ENCODE results near the gene TNS4. TPM values are rescaled to one million over a fixed set of nuclear protein-coding genes. Genes with fewer than 3 reads are reported as not detected.

Gene TNS4
- total RNA-seq, 4 donors from 2014 or later, result 34.6 to 104 (median 71.1) TPM

DNA sequence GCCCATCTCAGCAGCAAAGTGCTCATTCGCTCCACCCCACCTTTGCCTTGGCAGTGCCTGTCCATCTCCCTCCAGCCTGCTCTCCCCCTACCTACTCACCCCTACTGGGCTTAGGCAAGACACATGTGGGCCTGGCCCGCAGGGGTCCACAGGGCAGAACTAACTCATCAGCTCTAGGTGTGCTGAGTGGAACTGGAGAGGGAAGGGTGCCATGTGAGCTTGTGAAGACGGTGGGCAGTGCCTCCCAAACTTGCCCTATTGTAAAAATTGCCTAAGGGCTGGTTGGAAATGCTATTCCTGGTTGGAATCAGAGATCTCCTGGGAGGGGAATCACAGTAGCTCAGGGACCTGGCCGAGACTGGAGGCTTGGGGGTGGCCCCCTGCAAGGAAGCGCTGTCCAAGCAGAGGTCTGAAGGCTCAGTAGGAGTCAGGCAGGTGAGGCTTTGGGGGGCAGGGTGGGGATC is 29.1 kb upstream of the TNS4 start:
- peak overlapping the region; percentile 20 to 91 (median 82) for H3K27ac ChIP-seq
- H3K4me1 ChIP-seq, result peaks cover 33 to 97% (median 44%) of the 10 kb centered on the region in 3 donors

DNA sequence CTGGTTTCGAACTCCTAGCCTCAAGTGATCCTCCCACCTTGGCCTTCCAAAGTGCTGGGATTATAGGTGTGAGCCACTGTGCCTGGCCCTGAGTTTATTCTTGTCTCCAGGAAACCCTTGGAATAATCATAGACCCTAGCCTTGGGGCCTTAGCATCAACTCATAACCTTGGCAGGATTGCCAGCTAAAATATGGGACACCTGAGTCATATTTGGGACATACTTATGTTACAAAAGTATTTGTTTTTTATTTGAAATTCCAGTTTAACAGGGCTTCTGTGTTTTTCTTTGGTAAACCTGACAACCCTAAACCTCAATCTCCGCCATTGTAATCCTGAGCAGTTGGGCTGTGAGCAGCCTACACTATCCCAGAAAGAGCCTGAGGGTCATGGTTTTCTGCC is 28.6 kb upstream of the TNS4 start:
- Histone ChIP-seq H3K36me3 (no peaks in the 10 kb centered on the region), H3K4me3 (no peak overlapping the region), H3K4me1 (peaks cover 33 to 91% (median 43%) of the 10 kb centered on the region in 3 donors), H3K27me3 (no peaks in the 10 kb centered on the region), H3K9me3 (peaks cover 0 to 9% (median 0%) of the 10 kb centered on the region in 3 donors), H3K27ac (peak overlapping the region; percentile 20 to 91 (median 82))
- DNase-seq, result no peak
- intact Hi-C loops (cut with DNase I), result loop anchor here (5.0 kb wide), 1 partner anchor 88 kb away; the partner anchor contains the start of gene IGFBP4
- 64 to 77% methylated on average over 2 of the region's 2 CpGs for WGBS, 2 donors
- no peak for TF ChIP-seq POLR2A (IDR thresholded peaks at IDR 0.05)
- TF ChIP-seq, protein P1, sequence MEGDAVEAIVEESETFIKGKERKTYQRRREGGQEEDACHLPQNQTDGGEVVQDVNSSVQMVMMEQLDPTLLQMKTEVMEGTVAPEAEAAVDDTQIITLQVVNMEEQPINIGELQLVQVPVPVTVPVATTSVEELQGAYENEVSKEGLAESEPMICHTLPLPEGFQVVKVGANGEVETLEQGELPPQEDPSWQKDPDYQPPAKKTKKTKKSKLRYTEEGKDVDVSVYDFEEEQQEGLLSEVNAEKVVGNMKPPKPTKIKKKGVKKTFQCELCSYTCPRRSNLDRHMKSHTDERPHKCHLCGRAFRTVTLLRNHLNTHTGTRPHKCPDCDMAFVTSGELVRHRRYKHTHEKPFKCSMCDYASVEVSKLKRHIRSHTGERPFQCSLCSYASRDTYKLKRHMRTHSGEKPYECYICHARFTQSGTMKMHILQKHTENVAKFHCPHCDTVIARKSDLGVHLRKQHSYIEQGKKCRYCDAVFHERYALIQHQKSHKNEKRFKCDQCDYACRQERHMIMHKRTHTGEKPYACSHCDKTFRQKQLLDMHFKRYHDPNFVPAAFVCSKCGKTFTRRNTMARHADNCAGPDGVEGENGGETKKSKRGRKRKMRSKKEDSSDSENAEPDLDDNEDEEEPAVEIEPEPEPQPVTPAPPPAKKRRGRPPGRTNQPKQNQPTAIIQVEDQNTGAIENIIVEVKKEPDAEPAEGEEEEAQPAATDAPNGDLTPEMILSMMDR (IDR thresholded peaks at IDR 0.05), result no peak

More for the DNA sequence above, 29.1 kb upstream of the TNS4 start:
- 53 to 57% methylated on average over 1 to 4 of the region's 5 CpGs for WGBS, 2 donors
- DNase-seq, result no peak
- peaks cover 0 to 4% (median 0%) of the 10 kb centered on the region in 3 donors for H3K9me3 ChIP-seq
- H3K4me3 ChIP-seq, result no peak overlapping the region
- intact Hi-C loops (cut with DNase I), result loop anchor here (5.0 kb wide), 1 partner anchor 88 kb away; the partner anchor contains the start of gene IGFBP4
- H3K27me3 ChIP-seq, result no peaks in the 10 kb centered on the region
- no peaks in the 10 kb centered on the region for H3K36me3 ChIP-seq
- TF ChIP-seq, protein P1 (IDR thresholded peaks at IDR 0.05), result no peak
- TF ChIP-seq POLR2A (IDR thresholded peaks at IDR 0.05), result no peak

DNA sequence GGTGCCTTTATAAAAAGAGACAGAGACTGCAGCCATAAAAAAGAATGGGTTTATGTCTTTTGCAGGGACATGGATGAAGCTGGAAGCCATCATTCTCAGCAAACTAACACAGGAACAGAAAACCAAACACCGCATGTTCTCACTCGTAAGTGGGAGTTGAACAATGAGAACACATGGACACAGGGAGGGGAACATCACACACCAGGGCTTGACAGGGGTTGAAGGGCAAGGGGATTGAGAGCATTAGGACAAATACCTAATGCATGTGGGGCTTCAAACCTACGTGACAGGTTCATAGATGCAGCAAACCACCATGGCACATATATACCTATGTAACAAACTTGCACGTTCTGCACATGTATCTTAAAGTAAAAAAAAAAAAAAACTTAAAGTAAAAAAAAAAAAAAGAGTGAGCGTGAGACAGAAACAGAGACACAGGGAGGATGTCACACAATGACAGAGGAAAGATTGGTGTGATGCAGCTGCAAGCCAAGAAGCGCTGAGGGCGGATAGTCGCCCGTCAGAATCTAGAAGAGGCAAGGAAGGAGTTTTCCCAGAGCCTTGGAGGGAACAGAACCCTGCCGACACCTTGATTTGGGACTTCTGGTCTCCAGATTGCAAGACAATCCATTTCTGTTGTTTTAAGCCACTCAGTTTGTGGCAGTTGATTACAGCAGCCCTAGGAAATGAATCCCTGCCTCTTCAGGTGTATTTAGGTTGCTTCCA is 27.4 kb upstream of the TNS4 start:
- no peak for TF ChIP-seq POLR2A (IDR thresholded peaks at IDR 0.05)
- TF ChIP-seq, protein P1 (IDR thresholded peaks at IDR 0.05), result no peak
- H3K4me3 ChIP-seq, result no peak overlapping the region
- no peak for DNase-seq
- no peaks in the 10 kb centered on the region for H3K27me3 ChIP-seq
- H3K9me3 ChIP-seq, result peaks cover 0 to 9% (median 0%) of the 10 kb centered on the region in 3 donors
- peaks cover 30 to 90% (median 46%) of the 10 kb centered on the region in 3 donors for H3K4me1 ChIP-seq
- no peaks in the 10 kb centered on the region for H3K36me3 ChIP-seq
- intact Hi-C loops (cut with DNase I), result no loop called here
- H3K27ac ChIP-seq, result peak overlapping the region in 2 of 4 donors; percentile 59 to 87
- 61 to 68% methylated on average over 10 of the region's 10 CpGs for WGBS, 2 donors

DNA sequence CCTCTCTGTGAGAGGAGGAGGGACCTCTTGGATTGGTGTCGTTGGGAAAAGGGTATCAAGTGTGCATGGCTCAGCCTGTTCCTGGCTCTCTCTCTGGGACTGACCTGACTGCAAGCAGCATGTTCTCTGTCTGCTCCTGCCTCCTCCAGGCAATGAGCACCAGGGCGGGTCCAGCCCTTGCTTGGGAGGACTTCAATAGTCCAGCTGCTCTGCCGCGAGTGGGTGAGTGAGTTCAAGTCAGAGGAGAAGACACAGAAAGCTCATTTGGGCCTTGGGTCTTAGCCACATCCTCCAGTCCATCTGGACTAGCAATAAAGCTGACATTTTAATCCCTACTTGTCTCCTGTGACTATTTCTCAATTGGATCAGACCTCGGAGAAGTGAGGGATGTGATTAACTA is 25.2 kb upstream of the TNS4 start:
- Histone ChIP-seq H3K27me3 (no peaks in the 10 kb centered on the region), H3K4me3 (no peak overlapping the region), H3K27ac (peak overlapping the region in 3 of 4 donors; percentile 58 to 87 (median 59)), H3K4me1 (peaks cover 29 to 90% (median 57%) of the 10 kb centered on the region in 3 donors), H3K9me3 (peaks cover 0 to 9% (median 0%) of the 10 kb centered on the region in 3 donors), H3K36me3 (no peaks in the 10 kb centered on the region)
- DNase-seq, result no peak
- TF ChIP-seq, protein P1 (IDR thresholded peaks at IDR 0.05), result no peak
- TF ChIP-seq POLR2A (IDR thresholded peaks at IDR 0.05), result no peak
- intact Hi-C loops (cut with DNase I), result no loop called here
- 39 to 62% methylated on average over 3 to 4 of the region's 5 CpGs for WGBS, 2 donors

DNA sequence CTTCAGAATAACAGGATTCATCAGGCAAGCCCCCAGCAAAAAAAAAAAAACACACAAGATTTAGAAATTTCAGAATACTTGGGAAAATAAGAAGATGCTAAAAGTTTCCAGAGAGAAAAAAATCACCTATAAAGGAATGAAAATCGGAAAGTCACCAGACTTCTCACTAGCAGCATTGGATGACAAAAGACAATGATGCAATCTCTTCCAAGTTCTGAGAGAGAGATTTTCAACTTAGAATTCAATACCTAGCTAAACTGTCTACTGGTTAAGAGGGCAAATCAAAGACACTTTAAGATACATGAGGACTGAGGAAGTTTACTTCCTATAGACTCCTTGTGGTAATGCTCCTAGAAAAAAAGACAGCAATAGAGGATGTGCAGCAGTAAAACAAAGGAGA is 23.9 kb upstream of the TNS4 start:
- H3K36me3 ChIP-seq, result no peaks in the 10 kb centered on the region
- TF ChIP-seq, protein P1 (IDR thresholded peaks at IDR 0.05), result no peak
- no peak for TF ChIP-seq POLR2A (IDR thresholded peaks at IDR 0.05)
- peaks cover 26 to 90% (median 52%) of the 10 kb centered on the region in 3 donors for H3K4me1 ChIP-seq
- no peak for DNase-seq
- H3K4me3 ChIP-seq, result no peak overlapping the region
- H3K27me3 ChIP-seq, result no peaks in the 10 kb centered on the region
- intact Hi-C loops (cut with DNase I), result no loop called here
- H3K9me3 ChIP-seq, result peaks cover 0 to 9% (median 0%) of the 10 kb centered on the region in 3 donors
- peak overlapping the region in 1 of 4 donors; percentile 90 for H3K27ac ChIP-seq
- 100% methylated on average over 1 of the region's 1 CpG for WGBS, 2 donors

Measured in esophagus squamous epithelium (tissue), 5 donors.